HepG2 (cell line): Measurements from ENCODE around the gene PIK3CA. TPM values are rescaled to one million over a fixed set of nuclear protein-coding genes. Genes with fewer than 3 reads are reported as not detected.

ENCODE experiments used
- AGO1 ChIP-seq: fragments of 200-400 bp; formaldehyde crosslinking; IDR thresholded peaks from 2 replicates; pipeline ENCODE4 v1.6.1; 2017; ENCODE audit warnings: mild to moderate bottlenecking, low read depth, low read length, moderate library complexity; ENCODE audit not compliant: poor library complexity, severe bottlenecking
- ARID4A ChIP-seq: sonication (generic); formaldehyde crosslinking; IDR thresholded peaks from 2 replicates; pipeline ENCODE4 v1.5.0; 2020; ENCODE audit warnings: mild to moderate bottlenecking, missing genetic modification reagents, borderline replicate concordance
- ARID5B ChIP-seq: IDR thresholded peaks from 2 replicates; pipeline ENCODE4 v1.4.0; 2020; ENCODE audit warnings: mild to moderate bottlenecking, missing genetic modification reagents
- ATF3 ChIP-seq: sonication (generic); formaldehyde crosslinking; IDR thresholded peaks from 2 replicates; pipeline ENCODE4 v1.4.0; 2020; ENCODE audit warnings: missing genetic modification reagents
- ATF4 ChIP-seq, 2 experiments: fragments of 450-650 bp in 1 of 2; sonication (generic) in 1 of 2; formaldehyde crosslinking; IDR thresholded peaks; 2 replicates each; pipeline versions ENCODE4 v1.5.0 to v1.8.0; 2020 to 2022; ENCODE audit warnings: mild to moderate bottlenecking in 1 of 2, missing genetic modification reagents in 1 of 2
- FOXP1 ChIP-seq, 2 experiments: fragments of 450-650 bp in 1 of 2; IDR thresholded peaks; 2 replicates each; pipeline ENCODE4 v1.6.1; 2017 to 2018; ENCODE audit warnings: antibody characterized with exemption in 1 of 2
- HNRNPL ChIP-seq: fragments of 200-400 bp; formaldehyde crosslinking; IDR thresholded peaks from 2 replicates; pipeline ENCODE4 v1.6.1; 2017; ENCODE audit warnings: mild to moderate bottlenecking, low read depth, low read length
- KLF16 ChIP-seq, 2 experiments: sonication (generic) in 1 of 2; formaldehyde crosslinking in 1 of 2; IDR thresholded peaks; 2 replicates each; pipeline versions ENCODE4 v1.6.1 to v1.8.0; 2016 to 2023; ENCODE audit warnings: missing genetic modification reagents in 2 of 2, missing compliant biosample characterization in 1 of 2
- MEF2D ChIP-seq: sonication (generic); formaldehyde crosslinking; IDR thresholded peaks from 2 replicates; pipeline ENCODE4 v1.5.1; 2020; ENCODE audit warnings: mild to moderate bottlenecking, missing genetic modification reagents
- NCOA5 ChIP-seq: sonication (generic); formaldehyde crosslinking; IDR thresholded peaks from 2 replicates; pipeline ENCODE4 v1.4.0; 2020; ENCODE audit warnings: missing genetic modification reagents
- NR2F2 ChIP-seq: IDR thresholded peaks from 2 replicates; pipeline ENCODE4 v1.6.1; 2012; ENCODE audit warnings: low read depth, inconsistent platforms, borderline replicate concordance
- ONECUT2 ChIP-seq: sonication (generic); formaldehyde crosslinking; IDR thresholded peaks from 2 replicates; pipeline ENCODE4 v1.4.0; 2020; ENCODE audit warnings: missing genetic modification reagents
- PCBP1 ChIP-seq: fragments of 200-400 bp; formaldehyde crosslinking; IDR thresholded peaks from 2 replicates; pipeline ENCODE4 v1.6.1; 2017; ENCODE audit warnings: mild to moderate bottlenecking, low read depth, low read length, borderline replicate concordance
- RAD21 ChIP-seq: fragments of 450-650 bp; formaldehyde crosslinking; IDR thresholded peaks from 2 replicates; pipeline ENCODE4 v1.5.0; 2020; ENCODE audit warnings: mild to moderate bottlenecking
- SOX5 ChIP-seq: IDR thresholded peaks from 2 replicates; pipeline ENCODE4 v1.6.1; 2016; ENCODE audit warnings: borderline replicate concordance
- SSRP1 ChIP-seq: IDR thresholded peaks from 2 replicates; pipeline ENCODE4 v1.6.1; 2016; ENCODE audit warnings: control low read depth
- STAG1 ChIP-seq: sonication (generic); formaldehyde crosslinking; IDR thresholded peaks from 2 replicates; pipeline ENCODE4 v1.4.0; 2020; ENCODE audit warnings: missing genetic modification reagents
- ZKSCAN1 ChIP-seq: fragments of 150-350 bp; IDR thresholded peaks from 2 replicates; pipeline ENCODE4 v1.6.1; 2014; ENCODE audit warnings: low read length
- ZNF510 ChIP-seq: sonication (generic); formaldehyde crosslinking; IDR thresholded peaks from 2 replicates; pipeline ENCODE4 v1.4.0; 2020; ENCODE audit warnings: low read depth, mild to moderate bottlenecking, missing genetic modification reagents
- polyA plus RNA-seq, 8 experiments: library from polyadenylated mRNA; depleted of rRNA in 3 of 8; stranded (reverse) in 7 of 8; unstranded in 1 of 8; fragments of >200 nt; fragmentation: Illumina TruSeq in 4 of 8; extraction: Trizol in 4 of 8; gene quantifications; 2 replicates each; pipeline versions ENCODE4 v1.2.1 to v1.2.3, GENCODE V29; 2011 to 2016; ENCODE audit warnings: low read depth in 4 of 8, missing spikeins in 1 of 8, mixed read lengths in 1 of 8; ENCODE audit not compliant: insufficient read depth in 1 of 8
- total RNA-seq, 5 experiments: library from RNA; depleted of rRNA; stranded (reverse); fragments of >200 nt; fragmentation: Illumina TruSeq; extraction: Trizol; gene quantifications; 2 replicates each; pipeline ENCODE4 v1.2.3, GENCODE V29; 2016; ENCODE audit warnings: low read depth in 1 of 5

The PIK3CA gene
- total and polyA plus RNA-seq, 2 of the 13 experiments (the other 11 are each of a cell fraction or from before 2014, with no cell fraction given) = 5.7 to 11.4 TPM

- TF ChIP-seq ARID4A (CRISPR knock-in tag) = no peak
- TF ChIP-seq NR2F2 = no peak
- no peak for TF ChIP-seq HNRNPL
- TF ChIP-seq SSRP1 (CRISPR knock-in tag) = no peak
- TF ChIP-seq PCBP1 = no peak
- TF ChIP-seq ATF3 (CRISPR knock-in tag) = no peak
- TF ChIP-seq ONECUT2 (CRISPR knock-in tag) = peak; percentile 84
- no peak for TF ChIP-seq ZKSCAN1
- TF ChIP-seq ATF4 (CRISPR knock-in tag; IDR thresholded peaks at IDR 0.05) = no peak
- TF ChIP-seq NCOA5 (CRISPR knock-in tag) = no peak
- TF ChIP-seq FOXP1 (IDR thresholded peaks at IDR 0.05) = no peak
- TF ChIP-seq FOXP1 (CRISPR knock-in tag; IDR thresholded peaks at IDR 0.05) = peak; percentile 41
- no peak for TF ChIP-seq AGO1
- no peak for TF ChIP-seq MEF2D
- TF ChIP-seq ZNF510 (CRISPR knock-in tag) = no peak
- no peak; the same call in 1 of the 2 replicates for TF ChIP-seq SOX5
- no peak for TF ChIP-seq KLF16 (CRISPR knock-in tag; IDR thresholded peaks at IDR 0.05)
- TF ChIP-seq ARID5B (CRISPR knock-in tag) = peak; percentile 67
- TF ChIP-seq STAG1 = peak; percentile 58
- TF ChIP-seq RAD21 = peak; percentile 25
Measured at GRCh38 chr3:179146911-179147513, 1.1 kb upstream of the PIK3CA start (continued).
